HAP-1 (cell line): ENCODE measurements around the gene CD300LF.

ENCODE experiments used
- DNase-seq, 2 experiments: peaks; one replicate each; pipeline ENCODE4 v3.0.0-alpha.2; 2016 to 2020; ENCODE audit warnings: low spot score in 2 of 2
- H3K27me3 ChIP-seq: fragments of 250-450 bp; sonication (Bioruptor Pico); 2 replicates; pipeline ENCODE4 v1.5.1; 2020; ENCODE audit warnings: low read depth, mild to moderate bottlenecking, moderate library complexity
- H3K36me3 ChIP-seq: fragments of 250-450 bp; sonication (Bioruptor Pico); replicated peaks from 2 replicates; pipeline ENCODE4 v1.5.1; 2020; ENCODE audit warnings: mild to moderate bottlenecking
- H3K4me1 ChIP-seq: fragments of 250-450 bp; sonication (Bioruptor Pico); 2 replicates; pipeline ENCODE4 v1.5.1; 2020; ENCODE audit warnings: mild to moderate bottlenecking
- H3K4me3 ChIP-seq: fragments of 250-450 bp; sonication (Bioruptor Pico); 2 replicates; pipeline ENCODE4 v1.5.1; 2020; ENCODE audit warnings: mild to moderate bottlenecking, moderate library complexity
- H3K9me3 ChIP-seq: fragments of 250-450 bp; sonication (Bioruptor Pico); 2 replicates; pipeline ENCODE4 v1.5.1; 2020; ENCODE audit warnings: mild to moderate bottlenecking, moderate library complexity
- in situ Hi-C: fragments of 300-500 bp; cut with MboI; formaldehyde crosslinking; loops from 3 replicates; pipeline ENCODE4 v1.14.3; 2020; ENCODE audit warnings: low sequenced_read_pairs, inconsistent platforms, mixed read lengths

CD300LF gene

DNA sequence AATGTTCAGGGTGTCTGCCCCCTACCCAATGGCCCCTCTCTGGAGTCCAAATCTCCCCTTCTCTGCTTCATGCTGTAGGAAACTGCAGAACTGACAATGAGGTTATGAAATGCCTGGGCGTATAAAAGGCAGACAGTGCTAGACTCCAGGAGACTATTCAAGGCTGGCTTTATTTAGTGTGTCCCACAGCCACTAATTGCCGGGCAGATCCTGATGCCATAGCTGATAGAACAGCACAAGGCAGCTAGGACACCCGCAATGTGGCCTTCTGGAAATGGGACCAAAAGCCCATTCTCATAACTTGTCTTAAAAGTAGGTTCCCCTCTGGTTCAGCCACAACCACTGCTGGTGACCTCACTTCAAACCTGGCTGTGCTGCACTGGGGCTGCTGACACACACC lies 60.7 kb downstream of the CD300LF start:
- Histone ChIP-seq H3K4me1 (no peaks in the 10 kb centered on the region), H3K9me3 (no peaks in the 10 kb centered on the region), H3K27me3 (peaks cover 27% of the 10 kb centered on the region), H3K4me3 (no peak overlapping the region), H3K36me3 (no peaks in the 10 kb centered on the region)
- no peak for DNase-seq
- in situ Hi-C loops: no loop called here

DNA sequence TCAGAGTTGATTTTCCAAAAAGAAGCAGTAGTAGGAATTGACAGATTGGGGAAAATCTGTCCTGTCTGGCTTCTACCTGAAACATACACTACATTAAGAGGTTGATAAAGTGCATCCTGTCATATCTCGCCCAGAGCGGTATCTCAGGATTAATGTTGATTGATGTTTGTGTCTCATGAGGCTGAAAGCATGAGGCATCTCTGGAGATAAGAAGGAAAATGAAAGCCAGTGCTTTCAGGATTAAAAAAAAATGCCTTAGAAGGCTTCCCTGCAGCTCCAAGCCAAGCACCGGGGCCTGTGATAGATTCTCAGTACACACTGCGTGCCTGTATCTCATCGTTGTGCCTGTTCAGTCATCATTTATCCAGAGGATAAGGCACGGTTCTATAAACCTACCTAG lies 62.8 kb downstream of the CD300LF start:
- in situ Hi-C loops: no loop called here
- H3K36me3 ChIP-seq: no peaks in the 10 kb centered on the region
- H3K4me3 ChIP-seq: no peak overlapping the region
- no peaks in the 10 kb centered on the region for H3K4me1 ChIP-seq
- no peak for DNase-seq
- no peaks in the 10 kb centered on the region for H3K9me3 ChIP-seq
- peaks cover 27% of the 10 kb centered on the region for H3K27me3 ChIP-seq

DNA sequence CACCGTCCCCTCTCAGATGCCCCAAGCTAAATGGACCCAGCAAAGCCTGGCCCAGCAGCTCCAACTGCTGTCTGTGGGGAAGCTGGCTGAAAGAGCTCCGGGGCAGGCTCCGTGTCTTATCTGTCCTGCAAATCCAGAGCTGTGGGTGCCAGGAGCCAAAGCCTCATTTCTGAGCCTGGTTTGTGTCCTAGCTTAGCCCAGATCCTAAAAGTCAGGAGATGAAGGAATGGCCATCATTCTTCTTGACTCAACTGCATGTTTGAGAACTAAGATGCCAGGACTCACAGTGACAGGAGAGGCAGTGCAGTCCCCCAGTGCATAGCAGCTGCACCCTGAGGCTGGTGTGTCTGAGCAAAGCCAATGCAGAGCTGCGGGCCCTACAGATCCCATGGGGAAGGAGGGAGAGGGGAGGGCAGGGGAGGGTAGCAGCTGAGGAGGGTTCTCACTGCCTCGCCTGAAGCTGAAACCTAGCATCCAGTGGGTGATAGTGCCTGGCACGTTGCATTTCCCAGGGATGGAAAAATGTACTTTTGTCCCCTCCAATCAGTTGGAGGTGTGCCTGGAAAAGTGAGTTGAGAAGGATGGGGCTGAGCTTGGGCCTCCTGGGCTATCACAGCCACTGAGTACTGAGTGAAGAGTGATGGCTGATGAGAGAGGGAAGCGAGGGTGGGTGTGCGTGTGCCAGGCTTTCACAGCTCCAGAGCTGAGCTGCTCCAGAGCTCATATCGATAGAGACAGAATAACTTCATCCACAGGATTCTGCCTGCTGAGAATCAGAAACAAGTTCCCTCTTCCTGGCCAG lies 64.7 kb downstream of the CD300LF start:
- Histone ChIP-seq H3K4me3 (no peak overlapping the region), H3K9me3 (no peaks in the 10 kb centered on the region), H3K4me1 (no peaks in the 10 kb centered on the region), H3K27me3 (peaks cover 27% of the 10 kb centered on the region), H3K36me3 (no peaks in the 10 kb centered on the region)
- in situ Hi-C loops: no loop called here
- no peak for DNase-seq

DNA sequence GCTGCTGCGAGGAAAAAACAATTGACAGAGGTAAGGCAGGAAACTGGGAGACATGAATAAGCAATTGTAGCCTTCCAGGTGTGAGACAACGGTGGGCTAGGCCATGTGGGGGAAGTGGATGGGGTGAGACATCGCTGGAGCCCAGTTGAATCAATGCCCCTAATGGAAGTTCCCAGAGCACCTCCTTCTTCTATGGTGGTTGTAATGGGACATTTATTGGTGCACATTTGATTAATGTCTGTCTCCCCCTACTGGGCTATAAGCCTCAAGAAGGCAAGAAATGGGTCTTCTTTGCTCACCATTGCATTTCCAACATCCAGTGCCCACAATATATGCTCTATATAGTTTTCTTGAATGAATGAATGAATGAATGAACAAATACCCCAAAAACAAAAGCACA lies 66.5 kb downstream of the CD300LF start:
- in situ Hi-C loops: no loop called here
- no peak for DNase-seq
- H3K4me3 ChIP-seq: no peak overlapping the region
- no peaks in the 10 kb centered on the region for H3K4me1 ChIP-seq
- H3K27me3 ChIP-seq: peaks cover 23% of the 10 kb centered on the region
- H3K9me3 ChIP-seq: no peaks in the 10 kb centered on the region
- H3K36me3 ChIP-seq: no peaks in the 10 kb centered on the region

DNA sequence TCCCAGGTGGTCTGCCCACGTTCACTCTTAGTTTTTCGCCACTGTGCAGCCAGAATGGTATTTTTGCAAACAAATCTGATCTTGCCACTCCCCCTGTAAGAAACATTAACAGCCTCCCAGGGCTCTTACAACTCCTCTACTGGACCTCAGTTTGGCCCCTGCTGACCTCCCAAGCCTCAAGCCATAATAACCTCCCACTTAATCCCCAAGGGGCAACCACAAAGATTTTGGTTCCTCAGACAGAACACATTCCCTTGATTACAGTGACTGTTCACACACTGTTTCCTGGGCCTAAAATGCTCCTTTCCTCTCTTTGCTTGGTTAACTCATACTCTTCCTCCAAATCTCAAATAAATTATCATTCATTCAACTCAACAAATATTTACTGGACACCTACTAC lies 67.7 kb downstream of the CD300LF start:
- no peaks in the 10 kb centered on the region for H3K36me3 ChIP-seq
- DNase-seq: no peak
- no peaks in the 10 kb centered on the region for H3K9me3 ChIP-seq
- in situ Hi-C loops: no loop called here
- H3K27me3 ChIP-seq: peaks cover 14% of the 10 kb centered on the region
- no peaks in the 10 kb centered on the region for H3K4me1 ChIP-seq
- H3K4me3 ChIP-seq: no peak overlapping the region

DNA sequence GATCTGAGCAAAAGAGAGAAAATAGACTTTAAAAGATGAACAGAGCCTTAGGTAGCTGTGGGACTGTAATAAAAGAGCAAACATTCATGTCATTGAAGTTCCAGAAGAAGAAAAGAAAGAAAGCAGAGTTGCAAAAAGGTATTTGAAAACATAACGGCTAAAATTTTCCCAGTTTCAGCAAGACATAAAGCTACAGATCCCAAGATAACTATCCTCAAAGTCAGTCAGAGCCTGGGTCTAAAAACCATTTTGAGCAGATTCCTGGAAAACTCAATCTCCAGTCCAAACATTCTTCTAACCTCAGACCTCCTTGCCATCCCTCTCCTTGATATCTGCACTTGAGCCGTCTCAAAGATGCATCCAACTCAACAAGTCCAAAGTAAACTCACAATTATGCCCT lies 68.3 kb downstream of the CD300LF start:
- Histone ChIP-seq H3K4me1 (no peaks in the 10 kb centered on the region), H3K27me3 (peaks cover 13% of the 10 kb centered on the region), H3K36me3 (no peaks in the 10 kb centered on the region), H3K9me3 (no peaks in the 10 kb centered on the region), H3K4me3 (no peak overlapping the region)
- DNase-seq: no peak
- in situ Hi-C loops: no loop called here
